H9 (cell line): ENCODE data around the gene CLIC6. TPM values are rescaled to one million over a fixed set of nuclear protein-coding genes. Genes with fewer than 3 reads are reported as not detected.

ENCODE experiments used
- DNase-seq: peaks from one replicate; pipeline ENCODE4 v3.0.0-alpha.2; 2017
- H2AFZ ChIP-seq: one replicate; pipeline ENCODE4 v1.6.1; 2013; ENCODE audit warnings: mild to moderate bottlenecking, low read length, control low read depth, moderate library complexity
- H2AK5ac ChIP-seq: 2 replicates; pipeline ENCODE4 v1.6.1; 2013; ENCODE audit warnings: low read length, control low read depth, mixed read lengths; ENCODE audit not compliant: insufficient read length
- H2BK120ac ChIP-seq: one replicate; pipeline ENCODE4 v1.6.1; 2013; ENCODE audit warnings: low read depth, mild to moderate bottlenecking, low read length, control low read depth, inconsistent platforms; ENCODE audit not compliant: poor library complexity, severe bottlenecking
- H2BK12ac ChIP-seq: 2 replicates; pipeline ENCODE4 v1.6.1; 2013; ENCODE audit warnings: low read length, control low read depth, mixed read lengths, low read depth; ENCODE audit not compliant: insufficient read length
- H2BK15ac ChIP-seq: 2 replicates; pipeline ENCODE4 v1.6.1; 2013; ENCODE audit warnings: low read depth, low read length, control low read depth
- H2BK20ac ChIP-seq: one replicate; pipeline ENCODE4 v1.6.1; 2013; ENCODE audit warnings: low read depth, mild to moderate bottlenecking, low read length, control low read depth, inconsistent platforms; ENCODE audit not compliant: poor library complexity, severe bottlenecking
- H2BK5ac ChIP-seq: 2 replicates; pipeline ENCODE4 v1.6.1; 2013; ENCODE audit warnings: low read length, control low read depth, mixed read lengths; ENCODE audit not compliant: insufficient read length
- H3K14ac ChIP-seq: 2 replicates; pipeline ENCODE4 v1.6.1; 2013; ENCODE audit warnings: low read length, control low read depth; ENCODE audit not compliant: insufficient read depth
- H3K18ac ChIP-seq: 2 replicates; pipeline ENCODE4 v1.6.1; 2013; ENCODE audit warnings: low read depth, mild to moderate bottlenecking, mixed read lengths, low read length, control low read depth; ENCODE audit not compliant: insufficient read length
- H3K23ac ChIP-seq: 2 replicates; pipeline ENCODE4 v1.6.1; 2013; ENCODE audit warnings: low read length, control low read depth, mixed read lengths, low read depth; ENCODE audit not compliant: insufficient read length
- H3K23me2 ChIP-seq: 2 replicates; pipeline ENCODE4 v1.6.1; 2013; ENCODE audit warnings: low read depth, mild to moderate bottlenecking, mixed read lengths, low read length, control low read depth; ENCODE audit not compliant: insufficient read length, poor library complexity, severe bottlenecking
- H3K27ac ChIP-seq: 2 replicates; pipeline ENCODE4 v1.5.1; 2013; ENCODE audit warnings: low read length, control low read depth, mixed read lengths, low read depth; ENCODE audit not compliant: insufficient read length
- H3K27me3 ChIP-seq: 2 replicates; pipeline ENCODE4 v1.6.1; 2013; ENCODE audit warnings: low read length, control low read depth, inconsistent platforms; ENCODE audit not compliant: insufficient read depth
- H3K4ac ChIP-seq: 2 replicates; pipeline ENCODE4 v1.6.1; 2013; ENCODE audit warnings: low read depth, mild to moderate bottlenecking, control low read depth, inconsistent platforms, low read length, moderate library complexity
- H3K4me1 ChIP-seq: 2 replicates; pipeline ENCODE4 v1.6.1; 2013; ENCODE audit warnings: low read length, control low read depth, inconsistent platforms; ENCODE audit not compliant: insufficient read depth
- H3K4me2 ChIP-seq: 2 replicates; pipeline ENCODE4 v1.6.1; 2013; ENCODE audit warnings: low read length, control low read depth, mixed read lengths; ENCODE audit not compliant: insufficient read length, insufficient read depth
- H3K56ac ChIP-seq: 2 replicates; pipeline ENCODE4 v1.6.1; 2013; ENCODE audit warnings: low read depth, mild to moderate bottlenecking, mixed read lengths, low read length, control low read depth; ENCODE audit not compliant: insufficient read length
- H3K79me1 ChIP-seq: 2 replicates; pipeline ENCODE4 v1.6.1; 2013; ENCODE audit warnings: low read depth, mild to moderate bottlenecking, moderate library complexity, low read length, control low read depth, inconsistent platforms; ENCODE audit not compliant: insufficient read depth, poor library complexity, severe bottlenecking
- H3K79me2 ChIP-seq: 2 replicates; pipeline ENCODE4 v1.6.1; 2013; ENCODE audit warnings: low read length, control low read depth, inconsistent platforms; ENCODE audit not compliant: insufficient read depth
- H3K9ac ChIP-seq: 2 replicates; pipeline ENCODE4 v1.6.1; 2013; ENCODE audit warnings: low read length, control low read depth, mixed read lengths; ENCODE audit not compliant: insufficient read length; ENCODE audit errors: extremely low read depth
- H3K9me3 ChIP-seq: one replicate; pipeline ENCODE4 v1.6.1; 2013; ENCODE audit warnings: low read depth, low read length, inconsistent platforms; ENCODE audit not compliant: control insufficient read depth
- H3T11ph ChIP-seq: one replicate; pipeline ENCODE4 v1.6.1; 2013; ENCODE audit warnings: mild to moderate bottlenecking, low read length, control low read depth, inconsistent platforms
- H4K20me1 ChIP-seq: one replicate; pipeline ENCODE4 v1.6.1; 2013; ENCODE audit not compliant: control insufficient read depth, insufficient read length, insufficient read depth
- H4K5ac ChIP-seq: 2 replicates; pipeline ENCODE4 v1.6.1; 2013; ENCODE audit warnings: low read depth, mild to moderate bottlenecking, mixed read lengths, low read length, control low read depth; ENCODE audit not compliant: insufficient read length
- H4K8ac ChIP-seq: replicated peaks from 2 replicates; pipeline ENCODE4 v1.6.1; 2013; ENCODE audit warnings: low read length, control low read depth, mixed read lengths, low read depth; ENCODE audit not compliant: insufficient read length
- H4K91ac ChIP-seq: 2 replicates; pipeline ENCODE4 v1.6.1; 2013; ENCODE audit warnings: low read depth, mild to moderate bottlenecking, moderate library complexity, mixed read lengths, low read length, control low read depth; ENCODE audit not compliant: insufficient read length
- H3K27ac Mint-ChIP-seq, 3 experiments: 2 replicates in 2 of 3; 3 replicates in 1 of 3; pipeline ENCODE4 v1.8.0; 2020 to 2021; ENCODE audit warnings: mixed read lengths in 3 of 3, mild to moderate bottlenecking in 1 of 3, moderate library complexity in 1 of 3
- H3K27me3 Mint-ChIP-seq: 2 replicates; pipeline ENCODE4 v1.8.0; 2021; ENCODE audit warnings: low read depth, mild to moderate bottlenecking, moderate library complexity, mixed read lengths
- H3K36me3 Mint-ChIP-seq, 3 experiments: 2 replicates in 2 of 3; 3 replicates in 1 of 3; pipeline ENCODE4 v1.8.0; 2020 to 2021; ENCODE audit warnings: low read depth in 3 of 3, mixed read lengths in 3 of 3; ENCODE audit not compliant: insufficient read depth in 1 of 3
- H3K4me1 Mint-ChIP-seq, 2 experiments: 2 replicates each; pipeline ENCODE4 v1.8.0; 2020; ENCODE audit warnings: mixed read lengths in 2 of 2
- H3K4me3 Mint-ChIP-seq, 2 experiments: 2 replicates in 1 of 2; 3 replicates in 1 of 2; pipeline ENCODE4 v1.8.0; 2020 to 2021; ENCODE audit warnings: mild to moderate bottlenecking in 2 of 2, mixed read lengths in 2 of 2, moderate library complexity in 1 of 2
- H3K9me3 Mint-ChIP-seq, 2 experiments: 2 replicates in 1 of 2; 3 replicates in 1 of 2; pipeline ENCODE4 v1.8.0; 2020; ENCODE audit warnings: mild to moderate bottlenecking in 2 of 2, mixed read lengths in 2 of 2, moderate library complexity in 1 of 2
- WGBS: extraction: QIAGEN DNeasy Blood & Tissue Kit; methylation state at CpG from one replicate; pipeline ENCODE4 v1.1.7; 2013; ENCODE audit warnings: missing lambda C conversion rate, low lambda C conversion rate, mixed read lengths; ENCODE audit not compliant: insufficient read length; ENCODE audit errors: extremely low coverage; 5-methylcytosine and 5-hydroxymethylcytosine counted together
- total RNA-seq: library from RNA; stranded (reverse); gene quantifications from 2 replicates; pipeline ENCODE4 v1.2.1, GENCODE V29; 2021
- TF ChIP-seq, protein P1 (sequence below): fragments of 200-600 bp; sonication (generic); conservative IDR thresholded peaks from 3 replicates; pipeline ENCODE4 v1.8.0; 2021; ENCODE audit warnings: antibody characterized with exemption, mild to moderate bottlenecking

The CLIC6 gene
- total RNA-seq, 1 experiment from 2014 or later: 1.3 TPM

DNA sequence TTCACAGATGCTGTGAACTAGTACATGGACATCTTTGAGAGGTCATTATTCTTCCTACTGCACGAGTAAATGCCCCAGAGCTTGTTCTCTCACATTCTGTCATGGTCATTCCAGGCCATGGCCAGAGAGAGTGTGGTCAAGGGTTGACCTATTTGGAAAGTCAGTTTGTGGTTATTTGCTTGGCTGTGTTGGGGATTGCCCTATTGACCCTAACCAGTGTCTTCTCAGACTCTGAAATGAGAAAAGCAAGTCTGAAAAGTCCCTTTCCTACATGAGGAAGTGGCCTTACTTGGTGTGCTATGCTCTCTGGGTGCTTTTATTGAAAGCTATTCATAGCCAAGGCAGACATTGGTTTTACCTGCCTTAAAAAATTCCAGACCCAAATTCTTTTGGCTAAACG is 26.6 kb downstream of the CLIC6 start:
- H3K79me1 ChIP-seq: no peaks in the 10 kb centered on the region
- no peaks in the 10 kb centered on the region for H3K9me3 ChIP-seq
- no peak for DNase-seq
- no peak overlapping the region for H2BK15ac ChIP-seq
- H3K27ac ChIP-seq: no peak overlapping the region
- no peak overlapping the region for H2AFZ ChIP-seq
- H2BK12ac ChIP-seq: no peak overlapping the region
- H3K14ac ChIP-seq: no peak overlapping the region
- Mint-ChIP-seq H3K27me3 (no peaks in the 10 kb centered on the region; the same call in none of the 2 replicates), H3K36me3 (peaks cover 0 to 8% (median 2%) of the 10 kb centered on the region in 3 experiments; a peak in 4 of 7 replicates), H3K27ac (no peak overlapping the region), H3K4me3 (no peak overlapping the region), H3K9me3 (peaks cover 12 to 13% of the 10 kb centered on the region in 2 experiments), H3K4me1 (peaks cover 34 to 35% of the 10 kb centered on the region in 2 experiments)
- no peak overlapping the region for H3K4me2 ChIP-seq
- no peak overlapping the region for H3T11ph ChIP-seq
- H3K27me3 ChIP-seq: no peaks in the 10 kb centered on the region
- H3K23me2 ChIP-seq: no peaks in the 10 kb centered on the region
- no peak overlapping the region for H2BK120ac ChIP-seq
- TF ChIP-seq, protein P1, sequence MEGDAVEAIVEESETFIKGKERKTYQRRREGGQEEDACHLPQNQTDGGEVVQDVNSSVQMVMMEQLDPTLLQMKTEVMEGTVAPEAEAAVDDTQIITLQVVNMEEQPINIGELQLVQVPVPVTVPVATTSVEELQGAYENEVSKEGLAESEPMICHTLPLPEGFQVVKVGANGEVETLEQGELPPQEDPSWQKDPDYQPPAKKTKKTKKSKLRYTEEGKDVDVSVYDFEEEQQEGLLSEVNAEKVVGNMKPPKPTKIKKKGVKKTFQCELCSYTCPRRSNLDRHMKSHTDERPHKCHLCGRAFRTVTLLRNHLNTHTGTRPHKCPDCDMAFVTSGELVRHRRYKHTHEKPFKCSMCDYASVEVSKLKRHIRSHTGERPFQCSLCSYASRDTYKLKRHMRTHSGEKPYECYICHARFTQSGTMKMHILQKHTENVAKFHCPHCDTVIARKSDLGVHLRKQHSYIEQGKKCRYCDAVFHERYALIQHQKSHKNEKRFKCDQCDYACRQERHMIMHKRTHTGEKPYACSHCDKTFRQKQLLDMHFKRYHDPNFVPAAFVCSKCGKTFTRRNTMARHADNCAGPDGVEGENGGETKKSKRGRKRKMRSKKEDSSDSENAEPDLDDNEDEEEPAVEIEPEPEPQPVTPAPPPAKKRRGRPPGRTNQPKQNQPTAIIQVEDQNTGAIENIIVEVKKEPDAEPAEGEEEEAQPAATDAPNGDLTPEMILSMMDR: no peak
- no peak overlapping the region for H3K9ac ChIP-seq
- no peak overlapping the region for H3K56ac ChIP-seq
- no CpG with 5 or more reads among the region's 2 CpGs for WGBS
- H2BK20ac ChIP-seq: no peak overlapping the region
- no peak overlapping the region for H4K5ac ChIP-seq
- H4K91ac ChIP-seq: no peak overlapping the region
- no peak overlapping the region for H3K18ac ChIP-seq
- no peaks in the 10 kb centered on the region for H3K79me2 ChIP-seq
- H3K4me1 ChIP-seq: peaks cover 4% of the 10 kb centered on the region; the same call in 1 of the 2 replicates
- H3K23ac ChIP-seq: no peak overlapping the region
- no peak overlapping the region for H3K4ac ChIP-seq
- no peaks in the 10 kb centered on the region for H4K20me1 ChIP-seq
- H2BK5ac ChIP-seq: no peak overlapping the region
- H2AK5ac ChIP-seq: no peak overlapping the region
- H4K8ac ChIP-seq: no peak overlapping the region
